ENCODE results near the gene SMPD3. TPM values are rescaled to one million over a fixed set of nuclear protein-coding genes. Genes with fewer than 3 reads are reported as not detected.
A peak's percentile ranks its signal among the peaks of the same experiment; 100 is the strongest.
"Not testable (repeated sequence)": the region's sequence is repeated elsewhere in the genome, so short reads cannot be mapped to it uniquely, and the experiment has no call there.

Gene SMPD3
- total RNA-seq = 10 to 100 TPM; 11.1 to 12.0 TPM

DNA sequence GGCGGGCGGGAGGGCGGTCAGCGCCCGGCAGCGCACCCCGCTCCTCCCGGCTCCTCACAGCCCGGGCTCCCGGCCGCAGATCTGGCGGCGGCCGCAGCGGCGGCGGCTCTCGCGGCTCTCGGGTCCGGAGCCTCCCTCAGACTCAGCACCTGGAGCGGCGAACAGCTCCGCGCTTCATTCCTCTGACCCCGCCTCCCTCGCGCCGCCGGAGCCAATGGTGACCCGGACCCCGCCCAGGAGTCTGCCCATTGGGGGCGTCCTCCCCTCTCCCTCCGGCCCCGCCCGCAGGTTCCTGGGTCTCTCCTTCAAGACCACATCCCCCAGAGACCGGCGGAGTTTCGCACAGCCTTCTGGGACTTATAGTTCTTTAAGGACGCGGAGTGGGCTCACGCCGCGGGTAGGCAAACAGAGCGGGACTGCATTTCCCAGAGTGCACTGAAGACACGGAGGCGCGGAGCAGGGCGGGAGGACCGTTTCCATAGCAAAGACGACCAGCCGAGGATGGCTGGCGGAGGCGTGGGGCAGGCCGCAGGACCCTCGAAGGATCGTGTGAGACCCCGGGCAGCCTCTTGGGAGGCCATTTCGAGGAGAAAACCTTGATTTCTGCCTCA lies at the start of gene SMPD3:
Gene SMPD3, minus strand, starts transcription at position 149 of the 611 bp plus-strand sequence. CDS start 76,327 bp downstream, outside the sequence.
- ATAC-seq (peak; percentile 98), DNase-seq (peak; percentile 100)
- no peaks in the 10 kb centered on the region for H3K36me3 Mint-ChIP-seq (ENCODE audit: low read depth)
- H3K4me1 Mint-ChIP-seq (ENCODE audit: low read depth) = peaks cover 18% of the 10 kb centered on the region
- peaks cover 25% of the 10 kb centered on the region for H3K27me3 Mint-ChIP-seq (ENCODE audit: low read depth)
- peak within 1 kb of the TSS; percentile 39 for H3K27ac Mint-ChIP-seq
- no peaks in the 10 kb centered on the region for H3K9me3 Mint-ChIP-seq (ENCODE audit: insufficient read depth)
- H3K4me3 Mint-ChIP-seq = peak within 1 kb of the TSS; percentile 71
- CTCF ChIA-PET = interaction anchor here (0.5 to 1.3 kb wide), 6 partner anchors 9 to 72 kb away, joined by 3 to 5 read pairs (median 4); no protein-coding TSS in a partner anchor
- POLR2A ChIA-PET = interaction anchor here (0.6 to 1.2 kb wide), 2 partner anchors 61 to 122 kb away, joined by 3 read pairs; no protein-coding TSS in a partner anchor

DNA sequence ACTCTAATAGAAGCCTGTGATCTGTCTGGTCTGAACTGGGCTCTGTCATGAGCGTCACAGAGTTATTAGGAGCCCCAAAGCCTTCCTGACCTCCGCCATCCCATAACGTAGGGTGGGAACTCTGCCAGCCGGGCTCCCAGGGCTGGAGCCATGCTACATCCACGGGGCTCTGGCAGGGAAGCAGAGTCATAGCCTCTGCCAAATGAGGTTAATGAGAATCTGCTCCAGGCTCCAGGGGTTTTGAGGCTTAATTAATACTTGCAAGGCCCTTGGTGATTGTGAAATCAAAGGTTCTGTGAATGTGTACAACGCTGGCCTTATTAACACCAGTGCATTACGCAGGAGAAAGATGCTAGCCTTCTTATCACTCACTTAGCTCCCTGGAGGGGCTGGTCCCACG lies 48.4 kb upstream of the SMPD3 start:
- no peak overlapping the region for H3K27ac Mint-ChIP-seq
- H3K36me3 Mint-ChIP-seq (ENCODE audit: low read depth) = no peaks in the 10 kb centered on the region
- DNase-seq = no peak
- H3K4me1 Mint-ChIP-seq (ENCODE audit: low read depth) = peaks cover 4% of the 10 kb centered on the region
- CTCF ChIA-PET = interaction anchor here (0.7 to 1.4 kb wide), 3 partner anchors 14 to 22 kb away, joined by 3 to 4 read pairs (median 3); no protein-coding TSS in a partner anchor
- POLR2A ChIA-PET = interaction anchor here (0.6 kb wide), 1 partner anchor 12 kb away, joined by 3 read pairs; no protein-coding TSS in a partner anchor
- H3K27me3 Mint-ChIP-seq (ENCODE audit: low read depth) = peaks cover 3% of the 10 kb centered on the region
- H3K4me3 Mint-ChIP-seq = no peak overlapping the region
- ATAC-seq = no peak
- H3K9me3 Mint-ChIP-seq (ENCODE audit: insufficient read depth) = no peaks in the 10 kb centered on the region

DNA sequence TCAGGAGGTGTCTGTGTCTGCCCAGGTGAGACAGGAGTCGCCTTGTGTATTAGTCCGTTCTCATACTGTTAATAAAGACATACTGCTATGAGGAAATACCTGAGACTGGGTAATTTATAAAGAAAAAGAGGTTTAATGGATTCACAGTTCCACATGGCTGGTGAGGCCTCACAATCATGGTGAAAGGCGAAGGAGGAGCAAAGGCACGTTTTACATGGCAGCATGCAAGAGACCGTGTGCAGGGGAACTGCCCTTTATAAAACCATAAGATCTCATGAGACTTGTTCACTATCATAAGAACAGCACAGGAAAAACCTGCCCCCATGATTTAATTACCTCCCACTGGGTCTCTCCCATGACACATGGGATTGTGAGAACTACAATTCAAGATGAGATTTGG lies 46.0 kb upstream of the SMPD3 start:
- POLR2A ChIA-PET, H3K27ac Mint-ChIP-seq: not testable (repeated sequence)

DNA sequence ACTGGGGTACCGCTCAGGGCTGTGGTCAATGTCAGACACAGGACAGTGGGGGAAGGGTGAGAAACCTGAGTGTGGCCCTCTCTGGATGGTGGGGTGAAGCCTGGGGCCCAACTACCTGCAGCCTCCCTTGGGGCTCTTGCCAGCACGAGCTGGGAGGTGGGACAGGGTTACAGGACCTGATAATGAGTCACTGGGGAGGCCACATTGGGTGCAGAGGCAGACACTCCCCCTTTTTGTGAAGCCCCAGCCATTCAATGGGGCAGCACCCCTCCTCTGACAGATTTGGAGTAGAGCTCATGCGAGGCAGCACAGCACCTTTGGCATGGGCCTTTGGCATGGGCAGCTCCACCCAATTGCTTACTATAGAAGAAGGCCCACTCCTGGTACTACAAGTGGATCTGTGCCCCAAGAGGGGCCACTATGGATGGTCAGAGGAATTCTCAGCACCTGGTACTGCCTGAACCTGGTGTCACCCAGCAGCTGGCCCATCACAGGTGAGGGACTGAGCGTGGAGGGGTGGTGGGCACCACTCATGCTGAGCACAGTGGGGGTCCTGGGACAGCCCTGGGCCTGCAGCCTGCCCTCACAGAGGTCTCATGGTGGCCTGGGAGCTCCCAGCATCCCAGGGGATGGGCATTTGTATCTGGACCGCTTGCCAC lies 45.2 kb upstream of the SMPD3 start:
- H3K9me3 Mint-ChIP-seq (ENCODE audit: insufficient read depth) = no peaks in the 10 kb centered on the region
- no peaks in the 10 kb centered on the region for H3K4me1 Mint-ChIP-seq (ENCODE audit: low read depth)
- DNase-seq (no peak), ATAC-seq (no peak)
- no peak overlapping the region for H3K27ac Mint-ChIP-seq
- H3K36me3 Mint-ChIP-seq (ENCODE audit: low read depth) = no peaks in the 10 kb centered on the region
- ChIA-PET CTCF (interaction anchor here (0.9 kb wide), 1 partner anchor 27 kb away, joined by 4 read pairs; no protein-coding TSS in a partner anchor), POLR2A (no interaction called here)
- H3K27me3 Mint-ChIP-seq (ENCODE audit: low read depth) = peaks cover 3% of the 10 kb centered on the region
- H3K4me3 Mint-ChIP-seq = no peak overlapping the region

More for the DNA sequence above, 46.0 kb upstream of the SMPD3 start:
- H3K36me3 Mint-ChIP-seq (ENCODE audit: low read depth); H3K4me1 Mint-ChIP-seq (ENCODE audit: low read depth); CTCF ChIA-PET; H3K27me3 Mint-ChIP-seq (ENCODE audit: low read depth); H3K9me3 Mint-ChIP-seq (ENCODE audit: insufficient read depth); DNase-seq; H3K4me3 Mint-ChIP-seq; ATAC-seq: not testable (repeated sequence)

DNA sequence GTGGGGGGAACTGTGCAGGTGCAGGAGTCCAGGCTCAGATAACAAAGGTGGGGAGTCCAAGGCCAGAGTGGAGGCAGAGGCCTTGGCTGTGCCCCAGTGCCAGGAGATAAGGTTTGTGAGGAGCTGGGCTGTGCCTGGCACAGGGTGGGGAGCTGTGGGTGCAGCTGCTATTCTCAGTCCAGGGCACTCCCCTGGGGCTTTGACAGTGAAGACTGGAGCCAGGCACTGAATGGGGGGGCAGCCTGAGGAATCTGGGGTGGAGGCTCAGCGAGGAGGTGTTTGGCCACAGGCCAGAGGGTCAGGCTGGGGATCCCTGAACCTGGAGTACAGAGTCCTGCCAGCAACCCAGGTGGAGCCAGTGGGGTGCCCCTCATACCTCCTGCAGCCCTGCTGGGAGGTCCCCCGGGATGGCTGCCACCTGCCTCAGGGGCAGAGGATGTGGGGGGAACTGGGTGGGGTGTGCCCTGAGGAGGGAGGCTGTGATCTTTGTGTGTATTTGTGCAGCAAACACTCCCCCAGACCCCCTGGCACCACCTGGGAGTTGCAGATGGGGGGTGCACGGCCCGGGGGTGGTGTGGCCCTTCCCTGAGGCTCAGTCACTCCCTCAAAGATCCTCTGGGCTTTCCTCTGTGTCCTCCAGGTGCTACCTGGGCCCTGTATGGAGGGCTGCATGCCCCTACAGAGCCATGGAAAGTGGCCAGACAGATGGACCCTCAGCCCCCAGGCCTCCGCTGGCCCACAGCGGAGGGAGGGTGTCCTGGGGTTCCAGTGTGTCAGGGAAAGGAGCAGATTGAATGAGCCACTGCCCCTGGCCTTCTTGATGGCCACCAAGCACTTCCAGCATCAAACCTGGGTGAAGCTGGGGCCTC lies 44.5 kb upstream of the SMPD3 start:
- no peaks in the 10 kb centered on the region for H3K4me1 Mint-ChIP-seq (ENCODE audit: low read depth)

DNA sequence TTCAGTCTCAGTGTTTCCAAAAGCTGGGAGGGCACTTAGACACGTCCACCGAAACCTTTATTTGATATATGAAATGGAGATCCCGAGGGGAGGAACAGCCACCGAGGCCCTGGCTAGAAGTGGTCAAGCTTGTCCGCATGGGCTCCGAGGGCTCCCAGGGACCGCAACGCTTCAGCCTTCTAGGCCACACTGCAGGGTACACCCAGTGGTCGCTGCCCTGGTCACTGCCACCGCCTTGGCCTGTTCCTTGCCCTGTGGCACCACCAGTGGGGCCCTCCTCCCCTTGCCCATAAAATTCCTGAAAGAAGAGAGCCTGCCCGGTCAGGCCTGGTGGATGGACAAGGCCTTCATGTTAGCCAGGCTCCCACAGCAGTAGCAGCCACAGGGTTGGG lies 43.8 kb upstream of the SMPD3 start:
- Mint-ChIP-seq H3K4me1 (ENCODE audit: low read depth) (no peaks in the 10 kb centered on the region), H3K4me3 (no peak overlapping the region), H3K27ac (no peak overlapping the region), H3K27me3 (ENCODE audit: low read depth) (peaks cover 4% of the 10 kb centered on the region), H3K9me3 (ENCODE audit: insufficient read depth) (no peaks in the 10 kb centered on the region), H3K36me3 (ENCODE audit: low read depth) (no peaks in the 10 kb centered on the region)
- CTCF ChIA-PET = no interaction called here
- POLR2A ChIA-PET = no interaction called here
- ATAC-seq (no peak), DNase-seq (no peak)

More for the DNA sequence above, 44.5 kb upstream of the SMPD3 start:
- Mint-ChIP-seq H3K36me3 (ENCODE audit: low read depth) (no peaks in the 10 kb centered on the region), H3K27ac (no peak overlapping the region), H3K27me3 (ENCODE audit: low read depth) (peaks cover 3% of the 10 kb centered on the region), H3K9me3 (ENCODE audit: insufficient read depth) (no peaks in the 10 kb centered on the region), H3K4me3 (no peak overlapping the region)
- DNase-seq (no peak), ATAC-seq (no peak)
- POLR2A ChIA-PET = no interaction called here
- CTCF ChIA-PET = interaction anchor here (0.9 kb wide), 1 partner anchor 28 kb away, joined by 4 read pairs; no protein-coding TSS in a partner anchor

DNA sequence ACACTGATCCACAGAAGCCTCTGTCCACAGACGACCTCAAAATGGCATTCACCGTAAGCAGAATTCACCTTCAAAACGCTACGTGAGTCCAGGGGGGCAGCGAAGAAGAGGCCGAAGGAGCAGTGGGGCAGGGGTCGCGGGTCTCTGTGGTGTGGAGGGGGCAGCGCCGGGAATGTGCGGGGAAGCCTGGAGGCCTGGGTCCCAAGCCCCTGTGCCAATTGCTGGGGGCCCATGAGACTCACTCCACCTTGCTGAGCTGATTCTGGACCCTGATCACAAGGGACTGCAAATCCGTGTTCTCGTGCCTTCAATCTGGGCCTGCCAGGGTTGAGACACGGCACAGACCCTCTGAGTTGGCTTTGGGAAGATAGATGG lies 43.3 kb upstream of the SMPD3 start:
- ChIA-PET POLR2A (no interaction called here), CTCF (no interaction called here)
- no peak overlapping the region for H3K4me3 Mint-ChIP-seq
- no peaks in the 10 kb centered on the region for H3K9me3 Mint-ChIP-seq (ENCODE audit: insufficient read depth)
- no peak for DNase-seq
- H3K27me3 Mint-ChIP-seq (ENCODE audit: low read depth) = peaks cover 8% of the 10 kb centered on the region
- H3K4me1 Mint-ChIP-seq (ENCODE audit: low read depth) = no peaks in the 10 kb centered on the region
- ATAC-seq = no peak
- no peaks in the 10 kb centered on the region for H3K36me3 Mint-ChIP-seq (ENCODE audit: low read depth)
- no peak overlapping the region for H3K27ac Mint-ChIP-seq

DNA sequence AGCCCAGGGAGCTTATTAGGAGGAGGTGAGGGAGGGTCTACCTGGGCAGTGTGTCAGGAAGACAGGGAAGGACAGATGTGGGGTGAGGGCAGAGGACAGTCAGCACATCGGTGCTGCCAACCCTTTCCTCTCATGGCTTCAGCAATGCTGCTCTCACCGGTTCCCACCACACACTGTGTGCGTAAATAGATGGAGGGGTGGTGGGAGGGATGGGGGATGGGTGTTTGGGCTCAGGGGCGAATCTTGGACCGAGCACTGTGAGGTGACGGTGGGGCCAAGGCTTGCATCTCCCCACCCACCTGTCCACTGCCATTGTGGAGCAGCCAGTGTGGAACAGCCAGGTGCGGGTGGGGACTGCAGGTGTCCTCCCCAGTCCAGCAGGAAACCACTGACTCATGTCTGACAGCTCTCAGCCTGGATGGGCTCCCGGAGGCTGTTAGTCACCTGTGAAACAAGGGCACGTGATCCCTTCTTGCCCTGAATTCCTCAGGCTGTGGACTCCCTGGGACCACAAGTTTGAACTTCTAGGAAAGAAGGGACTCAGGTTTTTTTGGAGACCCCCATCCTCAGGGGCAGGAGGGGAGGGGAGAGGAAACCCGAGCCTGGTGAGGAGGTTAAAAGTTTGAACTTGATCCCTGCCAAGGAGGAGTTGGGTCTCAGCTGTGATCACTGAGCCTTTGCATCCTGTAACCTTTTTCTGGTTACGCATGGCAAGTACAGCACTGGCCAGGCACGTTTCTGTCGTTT lies 42.7 kb upstream of the SMPD3 start:
- Mint-ChIP-seq H3K27me3 (ENCODE audit: low read depth) (peaks cover 8% of the 10 kb centered on the region), H3K4me1 (ENCODE audit: low read depth) (no peaks in the 10 kb centered on the region), H3K4me3 (no peak overlapping the region), H3K9me3 (ENCODE audit: insufficient read depth) (no peaks in the 10 kb centered on the region), H3K36me3 (ENCODE audit: low read depth) (no peaks in the 10 kb centered on the region), H3K27ac (no peak overlapping the region)
- ChIA-PET CTCF (interaction anchor here (0.8 kb wide), 1 partner anchor 19 kb away, joined by 3 read pairs; no protein-coding TSS in a partner anchor), POLR2A (no interaction called here)
- DNase-seq = no peak
- ATAC-seq = no peak

DNA sequence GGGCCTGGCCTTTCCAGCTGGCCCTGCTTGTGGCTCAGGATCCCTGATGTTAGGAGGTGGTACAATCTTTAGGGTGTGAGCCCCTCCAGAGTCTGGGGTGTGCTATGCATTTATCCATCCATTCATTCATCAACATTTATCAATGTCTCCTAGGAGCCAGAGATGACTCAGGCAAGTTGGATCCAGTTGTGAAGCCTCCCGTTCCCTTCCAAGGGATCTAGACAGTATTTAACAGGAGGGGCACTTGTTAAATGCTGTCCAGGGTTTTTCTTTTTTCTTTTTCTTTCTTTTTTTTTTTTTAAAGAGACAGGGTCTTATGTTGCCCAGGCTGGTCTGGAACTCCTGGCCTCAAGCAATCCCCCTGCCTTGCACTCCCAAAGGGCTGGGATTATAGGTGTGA lies 42.0 kb upstream of the SMPD3 start:
- Mint-ChIP-seq H3K27me3 (ENCODE audit: low read depth) (peaks cover 9% of the 10 kb centered on the region), H3K27ac (no peak overlapping the region), H3K9me3 (ENCODE audit: insufficient read depth) (no peaks in the 10 kb centered on the region), H3K4me1 (ENCODE audit: low read depth) (no peaks in the 10 kb centered on the region), H3K36me3 (ENCODE audit: low read depth) (no peaks in the 10 kb centered on the region), H3K4me3 (no peak overlapping the region)
- ATAC-seq = no peak
- CTCF ChIA-PET = interaction anchor here (0.8 kb wide), 1 partner anchor 20 kb away, joined by 3 read pairs; no protein-coding TSS in a partner anchor
- DNase-seq = no peak
- POLR2A ChIA-PET = no interaction called here

DNA sequence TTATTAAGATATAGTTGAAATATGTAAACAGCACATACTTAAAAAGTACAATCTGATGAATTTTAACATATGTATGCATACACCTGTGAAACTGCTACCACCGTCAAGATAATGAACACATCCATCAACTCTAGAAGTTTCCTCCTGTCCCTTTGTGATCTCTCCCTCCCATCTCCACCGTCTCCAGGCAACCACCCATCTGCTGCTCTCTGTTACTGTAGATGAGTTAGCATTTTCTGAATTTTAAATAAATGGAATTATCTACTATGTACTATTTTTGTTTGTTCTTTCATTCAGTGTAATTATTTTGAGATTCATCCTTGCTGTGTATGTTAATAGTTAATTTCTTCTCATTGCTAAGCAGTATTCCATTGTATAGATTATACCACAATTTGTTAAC lies 40.2 kb upstream of the SMPD3 start:
- Mint-ChIP-seq H3K9me3 (ENCODE audit: insufficient read depth) (no peaks in the 10 kb centered on the region), H3K27me3 (ENCODE audit: low read depth) (peaks cover 6% of the 10 kb centered on the region), H3K27ac (no peak overlapping the region), H3K36me3 (ENCODE audit: low read depth) (no peaks in the 10 kb centered on the region), H3K4me3 (no peak overlapping the region), H3K4me1 (ENCODE audit: low read depth) (no peaks in the 10 kb centered on the region)
- ATAC-seq (no peak), DNase-seq (no peak)
- ChIA-PET CTCF (interaction anchor here (1.4 kb wide), 1 partner anchor 22 kb away, joined by 3 read pairs; no protein-coding TSS in a partner anchor), POLR2A (no interaction called here)

DNA sequence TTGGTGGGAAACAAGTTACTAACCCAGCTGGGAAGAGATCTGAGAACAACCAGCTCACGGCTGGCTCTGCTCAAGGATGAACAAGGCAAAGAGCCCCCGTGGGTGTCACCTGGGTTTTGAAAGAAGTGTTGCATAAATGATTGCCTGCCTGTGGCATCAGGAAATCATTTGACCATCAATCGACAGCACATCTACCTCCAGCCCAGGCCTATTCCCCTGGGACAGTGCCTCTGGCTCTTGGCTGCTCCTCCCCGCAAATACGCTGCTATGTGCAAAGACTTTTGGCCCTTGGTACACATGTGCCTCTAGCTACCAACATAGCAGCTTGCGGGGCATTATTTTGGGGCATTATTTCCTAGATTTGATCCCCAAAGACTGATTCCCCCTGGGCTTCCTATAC lies 39.4 kb upstream of the SMPD3 start:
- ChIA-PET CTCF (interaction anchor here (1.4 to 2.2 kb wide), 2 partner anchors 23 to 33 kb away, joined by 3 to 8 read pairs; no protein-coding TSS in a partner anchor), POLR2A (no interaction called here)
- DNase-seq = no peak
- Mint-ChIP-seq H3K27ac (no peak overlapping the region), H3K4me1 (ENCODE audit: low read depth) (no peaks in the 10 kb centered on the region), H3K36me3 (ENCODE audit: low read depth) (no peaks in the 10 kb centered on the region), H3K9me3 (ENCODE audit: insufficient read depth) (no peaks in the 10 kb centered on the region), H3K4me3 (no peak overlapping the region), H3K27me3 (ENCODE audit: low read depth) (peaks cover 9% of the 10 kb centered on the region)
- ATAC-seq = no peak

Data from activated CD8-positive, alpha-beta T cell treated with anti-CD3 and anti-CD28 coated beads, Interleukin-2, amount 10 ng/mL, durations not matched to agents 7 days and 5 days (primary cell).